Measurements from ENCODE around the gene MACROD1. TPM values are rescaled to one million over a fixed set of nuclear protein-coding genes. Genes with fewer than 3 reads are reported as not detected.

Gene MACROD1
- total and polyA plus RNA-seq, 9 of the 15 experiments (the other 6 are each of a cell fraction or from before 2014, with no cell fraction given) = 1.1 to 60.0 (median 26.4) TPM

- TF ChIP-seq TGIF2 (CRISPR knock-in tag; IDR thresholded peaks at IDR 0.05) (peak; percentile 57; the same call in 1 of the 2 replicates), ZNF707 (CRISPR knock-in tag; conservative IDR thresholded peaks at IDR 0.05) (no peak), DMBX1 (CRISPR knock-in tag; IDR thresholded peaks at IDR 0.05; ENCODE audit: borderline replicate concordance) (no peak), ZBTB1 (CRISPR knock-in tag; IDR thresholded peaks at IDR 0.05; ENCODE audit: borderline replicate concordance, low read depth) (no peak), ZNF561 (CRISPR knock-in tag; conservative IDR thresholded peaks at IDR 0.05) (no peak), GTF2E2 (tag; IDR thresholded peaks at IDR 0.05) (peak; percentile 84; the same call in 1 of the 2 replicates), NFIX (CRISPR knock-in tag; IDR thresholded peaks at IDR 0.05; ENCODE audit: low read depth) (no peak), MAFF (IDR thresholded peaks at IDR 0.05; ENCODE audit: low read length) (no peak), TRIM28 (IDR thresholded peaks at IDR 0.05) (no peak), ZNF224 (CRISPR knock-in tag; IDR thresholded peaks at IDR 0.05) (0 out of 2 replicates have a peak, but pooled peaks have one; percentile 38), HDAC6 (IDR thresholded peaks at IDR 0.05; ENCODE audit: low read depth, low read length) (no peak), ZNF282 (CRISPR knock-in tag; IDR thresholded peaks at IDR 0.05) (peak; percentile 68; the same call in 1 of the 2 replicates), FOXP1 (CRISPR knock-in tag; IDR thresholded peaks at IDR 0.05) (0 out of 2 replicates have a peak, but pooled peaks have one; percentile 46), PPARD (CRISPR knock-in tag; IDR thresholded peaks at IDR 0.05) (no peak), ZNF436 (CRISPR knock-in tag; IDR thresholded peaks at IDR 0.05) (no peak), NR2C1 (IDR thresholded peaks at IDR 0.05) (no peak), NR2C1 (tag; IDR thresholded peaks at IDR 0.05) (peak; percentile 67), KDM2B (CRISPR knock-in tag; IDR thresholded peaks at IDR 0.05) (0 out of 2 replicates have a peak, but pooled peaks have one; percentile 32), IFI16 (CRISPR knock-in tag; IDR thresholded peaks at IDR 0.05) (no peak), MIER1 (IDR thresholded peaks at IDR 0.05; ENCODE audit: low read depth) (no peak), BRCA1 (IDR thresholded peaks at IDR 0.05) (no peak), BRCA1 (CRISPR knock-in tag; IDR thresholded peaks at IDR 0.05) (no peak), ZNF766 (CRISPR knock-in tag; conservative IDR thresholded peaks at IDR 0.05) (peak; percentile 74; the same call in 1 of the 2 replicates), KDM4B (IDR thresholded peaks at IDR 0.05; ENCODE audit: borderline replicate concordance in 2 of 2, low read depth in 1 of 2) (no peak), POLR3G (IDR thresholded peaks at IDR 0.05; ENCODE audit: extremely low read depth, insufficient read length, insufficient replicate concordance) (no peak), CHAMP1 (IDR thresholded peaks at IDR 0.05) (no peak), CREM (IDR thresholded peaks at IDR 0.05; ENCODE audit: low read depth) (peak; percentile 69), HNRNPLL (IDR thresholded peaks at IDR 0.05; ENCODE audit: low read depth, low read length, poor library complexity, severe bottlenecking) (peak; percentile 56), EP300 (IDR thresholded peaks at IDR 0.05; ENCODE audit: low read length) (no peak), MCM5 (IDR thresholded peaks at IDR 0.05; ENCODE audit: low read depth) (no peak)
Measured at GRCh38 chr11:64165842-64166635, at the start of gene MACROD1 (continued).
